Activated CD4-positive, alpha-beta T cell treated with anti-CD3 and anti-CD28 coated beads, Interleukin-2, amount 50 U/mL, for 16 hours (primary cell): Measurements from ENCODE around the gene RELT.

Source experiments
- DNase-seq: peaks from one replicate; pipeline ENCODE4 v3.0.0-alpha.2; 2020

The RELT gene

GRCh38 chr11:73392108-73393010 is 16.2 kb downstream of the RELT start:
- no peak for DNase-seq

GRCh38 chr11:73393011-73393380 is 16.8 kb downstream of the RELT start:
- no peak for DNase-seq

- DNase-seq = peak; percentile 67
Measured at GRCh38 chr11:73393479-73394415, 17.5 kb downstream of the RELT start.

GRCh38 chr11:73394416-73395296 is 18.5 kb downstream of the RELT start:
- no peak for DNase-seq

- DNase-seq = no peak
Measured at GRCh38 chr11:73395297-73396208, 19.4 kb downstream of the RELT start.

- no peak for DNase-seq
Measured at GRCh38 chr11:73396251-73396930, 20.2 kb downstream of the RELT start.

- no peak for DNase-seq
Measured at GRCh38 chr11:73396985-73397384, 20.8 kb downstream of the RELT start.

GRCh38 chr11:73397468-73398131 is 21.4 kb downstream of the RELT start:
- DNase-seq = no peak

GRCh38 chr11:73398132-73398526 is 21.9 kb downstream of the RELT start:
- no peak for DNase-seq

GRCh38 chr11:73398721-73399120 is 22.5 kb downstream of the RELT start:
- no peak for DNase-seq

- DNase-seq = no peak
Measured at GRCh38 chr11:73399159-73399590, 23.0 kb downstream of the RELT start.

GRCh38 chr11:73399636-73400035 is 23.4 kb downstream of the RELT start:
- DNase-seq = no peak

- no peak for DNase-seq
Measured at GRCh38 chr11:73400293-73400692, 24.1 kb downstream of the RELT start.

GRCh38 chr11:73401217-73401923 is 25.2 kb downstream of the RELT start:
- no peak for DNase-seq

- DNase-seq = no peak
Measured at GRCh38 chr11:73401924-73402833, 26.0 kb downstream of the RELT start.

GRCh38 chr11:73402834-73403185 is 26.6 kb downstream of the RELT start:
- DNase-seq = peak; percentile 23

- no peak for DNase-seq
Measured at GRCh38 chr11:73403541-73403940, 27.3 kb downstream of the RELT start.

GRCh38 chr11:73404048-73404447 is 27.8 kb downstream of the RELT start:
- no peak for DNase-seq
